Measurements from ENCODE around the gene EPG5. TPM values are rescaled to one million over a fixed set of nuclear protein-coding genes. Genes with fewer than 3 reads are reported as not detected.

Gene EPG5
- polyA plus RNA-seq, 1 of the 3 experiments (the other 2 are of a cell fraction) = 13.6 TPM

- no peak overlapping the region for H3K4me3 ChIP-seq (ENCODE audit: low read depth in 2 of 2, low read length in 1 of 2)
- peaks cover 9% of the 10 kb centered on the region for H3K79me2 ChIP-seq (ENCODE audit: insufficient read depth)
- no peaks in the 10 kb centered on the region for H4K20me1 ChIP-seq (ENCODE audit: insufficient read depth)
- no peak overlapping the region for H2AFZ ChIP-seq (ENCODE audit: low read depth)
- H3K9me3 ChIP-seq = no peaks in the 10 kb centered on the region
- H3K27me3 ChIP-seq (ENCODE audit: insufficient read depth) = no peaks in the 10 kb centered on the region
- no peak overlapping the region for H3K4me2 ChIP-seq
- TF ChIP-seq MXI1 (IDR thresholded peaks at IDR 0.05; ENCODE audit: low read depth, low read length) = no peak
- TF ChIP-seq TAF1 (IDR thresholded peaks at IDR 0.05; ENCODE audit: borderline replicate concordance, low read depth, low read length) = no peak
- no peak for TF ChIP-seq RXRA (IDR thresholded peaks at IDR 0.05; ENCODE audit: borderline replicate concordance, low read depth)
- TF ChIP-seq TEAD4 (IDR thresholded peaks at IDR 0.05; ENCODE audit: borderline replicate concordance, insufficient read depth) = no peak
- TF ChIP-seq GABPA (IDR thresholded peaks at IDR 0.05; ENCODE audit: low read depth) = no peak
- no peak for TF ChIP-seq CTCF (IDR thresholded peaks at IDR 0.05)
- no peak for TF ChIP-seq MEF2A (IDR thresholded peaks at IDR 0.05; ENCODE audit: borderline replicate concordance, low read depth)
- no peak for TF ChIP-seq NFIC (IDR thresholded peaks at IDR 0.05; ENCODE audit: borderline replicate concordance)
- no peak for TF ChIP-seq EP300 (IDR thresholded peaks at IDR 0.05; ENCODE audit: borderline replicate concordance in 1 of 2, low read depth in 1 of 2, low read length in 1 of 2)
- ChIA-PET POLR2A (no interaction called here), CTCF (interaction anchor here (1.9 to 6.4 kb wide), 4 partner anchors 154 to 212 kb away, joined by 9 to 73 read pairs (median 52); partner anchors contain the start of gene SLC14A1)
- no peak for DNase-seq
- H3F3A ChIP-seq (replicated peaks; ENCODE audit: insufficient read depth) = peaks cover 3% of the 10 kb centered on the region
- H3K9ac ChIP-seq = no peak overlapping the region
- H3K27ac ChIP-seq (ENCODE audit: low read depth in 2 of 2, low read length in 1 of 2) = no peak overlapping the region
- peaks cover 61 to 83% of the 10 kb centered on the region in 2 experiments for H3K36me3 ChIP-seq (replicated peaks in 1 of 2; ENCODE audit: control insufficient read depth in 1 of 2, insufficient read depth in 2 of 2, low read length in 1 of 2)
- WGBS (ENCODE audit: low lambda C conversion rate) = 97% methylated on average over 3 of the region's 3 CpGs
- H3K9me2 ChIP-seq = no peaks in the 10 kb centered on the region
- H3K4me1 ChIP-seq (ENCODE audit: control insufficient read depth in 1 of 2, insufficient read depth in 2 of 2, low read depth in 1 of 2, low read length in 1 of 2) = no peaks in the 10 kb centered on the region; a peak in 1 of 4 replicates
Measured at GRCh38 chr18:45877403-45877802, 89.7 kb downstream of the EPG5 start.

- H3K9me2 ChIP-seq = no peaks in the 10 kb centered on the region
- H3K27ac ChIP-seq (ENCODE audit: low read depth in 2 of 2, low read length in 1 of 2) = no peak overlapping the region
- no peaks in the 10 kb centered on the region for H4K20me1 ChIP-seq (ENCODE audit: insufficient read depth)
- H3K9me3 ChIP-seq = no peaks in the 10 kb centered on the region
- peaks cover 49 to 82% of the 10 kb centered on the region in 2 experiments for H3K36me3 ChIP-seq (replicated peaks in 1 of 2; ENCODE audit: control insufficient read depth in 1 of 2, insufficient read depth in 2 of 2, low read length in 1 of 2)
- no peaks in the 10 kb centered on the region for H3K27me3 ChIP-seq (ENCODE audit: insufficient read depth)
- H3K9ac ChIP-seq = no peak overlapping the region
- no peak overlapping the region for H3K4me2 ChIP-seq
- no peak for DNase-seq
- H3K4me1 ChIP-seq (ENCODE audit: control insufficient read depth in 1 of 2, insufficient read depth in 2 of 2, low read depth in 1 of 2, low read length in 1 of 2) = no peaks in the 10 kb centered on the region
- TF ChIP-seq REST (IDR thresholded peaks at IDR 0.05; ENCODE audit: low read depth, low read length) = no peak
- no peak for TF ChIP-seq NFIC (IDR thresholded peaks at IDR 0.05; ENCODE audit: borderline replicate concordance)
- TF ChIP-seq TAF1 (IDR thresholded peaks at IDR 0.05; ENCODE audit: borderline replicate concordance, low read depth, low read length) = no peak
- TF ChIP-seq RFX5 (IDR thresholded peaks at IDR 0.05; ENCODE audit: low read length) = no peak
- no peak for TF ChIP-seq NRF1 (IDR thresholded peaks at IDR 0.05; ENCODE audit: low read depth, low read length)
- TF ChIP-seq FOSL2 (IDR thresholded peaks at IDR 0.05; ENCODE audit: borderline replicate concordance, low read depth) = no peak
- no peak for TF ChIP-seq TEAD4 (IDR thresholded peaks at IDR 0.05; ENCODE audit: borderline replicate concordance, insufficient read depth)
- no peak for TF ChIP-seq USF2 (IDR thresholded peaks at IDR 0.05; ENCODE audit: borderline replicate concordance, low read depth, low read length)
- H3K79me2 ChIP-seq (ENCODE audit: insufficient read depth) = peaks cover 9% of the 10 kb centered on the region
- POLR2A ChIA-PET = no interaction called here
- H3F3A ChIP-seq (replicated peaks; ENCODE audit: insufficient read depth) = peaks cover 3% of the 10 kb centered on the region
- CTCF ChIA-PET = interaction anchor here (0.7 to 1.9 kb wide), 3 partner anchors 37 to 153 kb away, joined by 3 to 9 read pairs (median 3); partner anchors contain the start of gene SLC14A1
- 93% methylated on average over 3 of the region's 3 CpGs for WGBS (ENCODE audit: low lambda C conversion rate)
- no peak overlapping the region for H3K4me3 ChIP-seq (ENCODE audit: low read depth in 2 of 2, low read length in 1 of 2)
- no peak overlapping the region for H2AFZ ChIP-seq (ENCODE audit: low read depth)
Measured at GRCh38 chr18:45876161-45876560, 91.0 kb downstream of the EPG5 start.

Measured in SK-N-SH (cell line).